Inferior parietal cortex (tissue), 1 donor: ENCODE data around the gene TTC4.

ENCODE experiments used
- DNase-seq: peaks from one replicate; pipeline ENCODE4 v3.0.0-alpha.2; 2016; ENCODE audit errors: extremely low spot score

Gene TTC4

GRCh38 chr1:54782156-54782555 is 66.5 kb downstream of the TTC4 start:
- no peak for DNase-seq

- no peak for DNase-seq
Measured at GRCh38 chr1:54782588-54782987, 66.9 kb downstream of the TTC4 start.

- DNase-seq: no peak
Measured at GRCh38 chr1:54784066-54784465, 68.4 kb downstream of the TTC4 start.

GRCh38 chr1:54786778-54787177 is 71.1 kb downstream of the TTC4 start:
- no peak for DNase-seq

GRCh38 chr1:54787604-54788003 is 71.9 kb downstream of the TTC4 start:
- no peak for DNase-seq

- DNase-seq: no peak
Measured at GRCh38 chr1:54788459-54788858, 72.8 kb downstream of the TTC4 start.

GRCh38 chr1:54791880-54792522 is 76.3 kb downstream of the TTC4 start:
- DNase-seq: no peak
